Hepatocyte (in vitro differentiated cells): ENCODE data around the gene C5orf15.

Source experiments
- EZH2 ChIP-seq: fragments of 200-600 bp; sonication (generic); IDR thresholded peaks from 2 replicates; pipeline ENCODE4 v1.6.1; 2016; ENCODE audit warnings: antibody characterized with exemption, mild to moderate bottlenecking, borderline replicate concordance
- EZH2phosphoT487 ChIP-seq: fragments of 200-600 bp; sonication (generic); IDR thresholded peaks from one replicate; pipeline ENCODE4 v1.6.1; 2018; ENCODE audit warnings: antibody characterized with exemption, mild to moderate bottlenecking, low read depth, moderate library complexity; ENCODE audit not compliant: unreplicated experiment, severe bottlenecking
- TF ChIP-seq, protein P1 (sequence below): fragments of 200-600 bp; sonication (generic); IDR thresholded peaks from 2 replicates; pipeline ENCODE4 v1.5.1; 2016; ENCODE audit warnings: antibody characterized with exemption, mild to moderate bottlenecking; ENCODE audit not compliant: poor library complexity

DNA sequence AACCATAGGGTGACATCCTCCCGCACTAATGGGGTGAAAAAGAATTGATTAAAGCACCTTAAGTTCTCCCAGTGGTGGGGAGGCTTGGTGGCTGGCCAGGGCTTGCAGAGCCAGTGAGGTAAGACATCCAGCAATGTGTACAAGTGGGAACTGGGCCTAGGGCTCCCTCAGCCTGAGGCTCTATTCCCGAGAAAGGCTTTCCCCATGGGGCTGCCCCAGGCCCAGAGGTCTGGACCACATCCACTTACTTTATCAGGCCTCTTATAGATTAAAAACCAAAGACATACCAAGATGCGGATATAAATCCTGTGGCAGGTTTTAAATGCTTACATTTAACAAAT lies 35.3 kb downstream of the C5orf15 start:
- TF ChIP-seq, protein P1, sequence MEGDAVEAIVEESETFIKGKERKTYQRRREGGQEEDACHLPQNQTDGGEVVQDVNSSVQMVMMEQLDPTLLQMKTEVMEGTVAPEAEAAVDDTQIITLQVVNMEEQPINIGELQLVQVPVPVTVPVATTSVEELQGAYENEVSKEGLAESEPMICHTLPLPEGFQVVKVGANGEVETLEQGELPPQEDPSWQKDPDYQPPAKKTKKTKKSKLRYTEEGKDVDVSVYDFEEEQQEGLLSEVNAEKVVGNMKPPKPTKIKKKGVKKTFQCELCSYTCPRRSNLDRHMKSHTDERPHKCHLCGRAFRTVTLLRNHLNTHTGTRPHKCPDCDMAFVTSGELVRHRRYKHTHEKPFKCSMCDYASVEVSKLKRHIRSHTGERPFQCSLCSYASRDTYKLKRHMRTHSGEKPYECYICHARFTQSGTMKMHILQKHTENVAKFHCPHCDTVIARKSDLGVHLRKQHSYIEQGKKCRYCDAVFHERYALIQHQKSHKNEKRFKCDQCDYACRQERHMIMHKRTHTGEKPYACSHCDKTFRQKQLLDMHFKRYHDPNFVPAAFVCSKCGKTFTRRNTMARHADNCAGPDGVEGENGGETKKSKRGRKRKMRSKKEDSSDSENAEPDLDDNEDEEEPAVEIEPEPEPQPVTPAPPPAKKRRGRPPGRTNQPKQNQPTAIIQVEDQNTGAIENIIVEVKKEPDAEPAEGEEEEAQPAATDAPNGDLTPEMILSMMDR: no peak
- no peak for TF ChIP-seq EZH2phosphoT487
- TF ChIP-seq EZH2: no peak
